Measurements from ENCODE around the gene SIX1.

SIX1 gene

GRCh38 chr14:60640859-60641741 is 8.2 kb downstream of the SIX1 start:
- TF ChIP-seq, protein P1, sequence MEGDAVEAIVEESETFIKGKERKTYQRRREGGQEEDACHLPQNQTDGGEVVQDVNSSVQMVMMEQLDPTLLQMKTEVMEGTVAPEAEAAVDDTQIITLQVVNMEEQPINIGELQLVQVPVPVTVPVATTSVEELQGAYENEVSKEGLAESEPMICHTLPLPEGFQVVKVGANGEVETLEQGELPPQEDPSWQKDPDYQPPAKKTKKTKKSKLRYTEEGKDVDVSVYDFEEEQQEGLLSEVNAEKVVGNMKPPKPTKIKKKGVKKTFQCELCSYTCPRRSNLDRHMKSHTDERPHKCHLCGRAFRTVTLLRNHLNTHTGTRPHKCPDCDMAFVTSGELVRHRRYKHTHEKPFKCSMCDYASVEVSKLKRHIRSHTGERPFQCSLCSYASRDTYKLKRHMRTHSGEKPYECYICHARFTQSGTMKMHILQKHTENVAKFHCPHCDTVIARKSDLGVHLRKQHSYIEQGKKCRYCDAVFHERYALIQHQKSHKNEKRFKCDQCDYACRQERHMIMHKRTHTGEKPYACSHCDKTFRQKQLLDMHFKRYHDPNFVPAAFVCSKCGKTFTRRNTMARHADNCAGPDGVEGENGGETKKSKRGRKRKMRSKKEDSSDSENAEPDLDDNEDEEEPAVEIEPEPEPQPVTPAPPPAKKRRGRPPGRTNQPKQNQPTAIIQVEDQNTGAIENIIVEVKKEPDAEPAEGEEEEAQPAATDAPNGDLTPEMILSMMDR (IDR thresholded peaks at IDR 0.05; ENCODE audit: insufficient read depth, low read length, missing control alignments), result no peak
- ChIA-PET POLR2A (no interaction called here), CTCF (interaction anchor here (1.1 kb wide), 1 partner anchor 16 kb away, joined by 3 read pairs; no protein-coding TSS in a partner anchor)
- no peak overlapping the region for H3K4me3 ChIP-seq (ENCODE audit: low read depth, low read length)
- DNase-seq (ENCODE audit: low read depth, low spot score), result no peak

- DNase-seq (ENCODE audit: low read depth, low spot score), result no peak
- POLR2A ChIA-PET, result no interaction called here
- no peak overlapping the region for H3K4me3 ChIP-seq (ENCODE audit: low read depth, low read length)
- TF ChIP-seq, protein P1 (IDR thresholded peaks at IDR 0.05; ENCODE audit: insufficient read depth, low read length, missing control alignments), result no peak
- CTCF ChIA-PET, result interaction anchor here (1.3 to 1.5 kb wide), 2 partner anchors 17 to 646 kb away, joined by 3 to 6 read pairs; no protein-coding TSS in a partner anchor
These were observed 9.6 kb downstream of the SIX1 start for GRCh38 chr14:60639674-60640073.

DNA sequence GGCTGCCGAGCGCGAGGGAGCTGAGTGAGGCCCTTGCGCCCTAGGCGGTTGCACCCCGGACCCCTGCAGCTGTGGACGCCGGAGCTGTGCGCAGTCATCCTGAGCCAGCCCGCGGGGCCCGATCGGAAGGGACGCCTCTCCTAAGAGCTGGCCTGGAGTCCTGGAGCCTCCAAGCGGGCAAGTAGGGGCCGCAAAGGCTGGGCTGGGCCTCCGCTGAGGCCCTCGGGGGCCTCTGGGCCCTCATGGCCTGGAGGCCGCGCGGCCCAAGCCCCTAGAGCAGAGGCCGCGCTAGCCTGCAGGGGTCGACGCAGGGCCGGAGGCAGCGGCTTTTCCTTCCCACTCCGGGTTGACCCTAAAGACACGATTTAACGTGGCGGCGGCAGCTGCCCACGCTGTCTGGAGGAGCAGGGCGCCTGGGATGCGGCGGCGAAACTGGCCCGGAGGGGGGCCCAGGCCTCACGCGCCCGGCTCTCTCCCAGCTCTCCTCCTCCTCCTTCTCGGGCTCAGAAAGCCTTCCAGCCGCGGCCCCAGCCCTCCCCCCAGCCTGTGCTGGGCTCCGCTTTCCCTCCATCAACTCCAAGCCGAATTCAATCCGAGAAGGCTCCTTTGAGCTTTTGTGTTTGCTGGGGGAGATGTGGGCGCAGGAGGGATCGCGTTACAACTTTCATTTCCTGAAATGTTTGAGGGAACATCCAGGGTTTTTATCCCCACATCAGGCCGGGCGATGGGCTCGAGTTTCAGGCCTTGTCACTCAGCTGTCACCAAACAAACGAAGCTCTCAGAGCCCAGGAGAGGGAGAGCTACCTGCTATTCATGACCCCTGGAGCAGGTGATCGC is 11.6 kb downstream of the SIX1 start:
- CTCF ChIA-PET, result interaction anchor here (0.8 to 4.1 kb wide), 8 partner anchors 9 to 648 kb away, joined by 3 to 39 read pairs (median 4); no protein-coding TSS in a partner anchor
- POLR2A ChIA-PET, result interaction anchor here (1.2 to 1.3 kb wide), 2 partner anchors 10 to 12 kb away, joined by 4 read pairs; no protein-coding TSS in a partner anchor
- peak overlapping the region; percentile 20 for H3K4me3 ChIP-seq (ENCODE audit: low read depth, low read length)
- TF ChIP-seq, protein P1 (IDR thresholded peaks at IDR 0.05; ENCODE audit: insufficient read depth, low read length, missing control alignments), result no peak
- no peak for DNase-seq (ENCODE audit: low read depth, low spot score)

GRCh38 chr14:60636879-60637478 is 12.3 kb downstream of the SIX1 start:
- CTCF ChIA-PET, result interaction anchor here (0.7 to 4.1 kb wide), 9 partner anchors 8 to 649 kb away, joined by 3 to 39 read pairs (median 3); no protein-coding TSS in a partner anchor
- TF ChIP-seq, protein P1 (IDR thresholded peaks at IDR 0.05; ENCODE audit: insufficient read depth, low read length, missing control alignments), result no peak
- DNase-seq (ENCODE audit: low read depth, low spot score), result no peak
- POLR2A ChIA-PET, result interaction anchor here (1.3 kb wide), 1 partner anchor 11 kb away, joined by 4 read pairs; no protein-coding TSS in a partner anchor
- H3K4me3 ChIP-seq (ENCODE audit: low read depth, low read length), result no peak overlapping the region

DNA sequence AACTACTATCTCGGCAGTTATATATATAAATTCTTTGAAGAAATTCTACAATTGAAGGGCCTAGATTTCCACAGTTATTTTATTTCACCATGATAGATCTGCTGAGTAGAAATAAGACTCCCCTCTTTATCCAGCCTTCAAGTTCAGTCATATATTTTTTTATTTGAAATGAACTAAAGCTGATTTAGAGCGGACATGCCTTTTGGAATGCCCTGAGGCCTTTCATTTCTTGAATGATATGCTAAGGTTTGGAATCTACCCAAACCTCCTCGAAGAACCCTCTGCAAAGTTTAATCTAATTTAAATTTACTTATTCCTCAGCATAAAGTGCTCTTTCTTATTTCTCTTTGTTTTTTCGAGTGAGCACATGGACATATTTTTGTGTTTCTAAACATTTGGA is 15.1 kb downstream of the SIX1 start:
- ChIA-PET CTCF (interaction anchor here (1.4 to 1.6 kb wide), 2 partner anchors 9 to 10 kb away, joined by 4 to 6 read pairs; no protein-coding TSS in a partner anchor), POLR2A (no interaction called here)
- TF ChIP-seq, protein P1 (IDR thresholded peaks at IDR 0.05; ENCODE audit: insufficient read depth, low read length, missing control alignments), result no peak
- no peak overlapping the region for H3K4me3 ChIP-seq (ENCODE audit: low read depth, low read length)
- no peak for DNase-seq (ENCODE audit: low read depth, low spot score)
